ENCODE data around the gene AKT2. TPM values are rescaled to one million over a fixed set of nuclear protein-coding genes. Genes with fewer than 3 reads are reported as not detected.

Gene AKT2
- total and polyA plus RNA-seq, 2 of the 8 experiments (the other 6 are each of a cell fraction or from before 2014, with no cell fraction given) = 151 to 183 TPM

- H3K4me3 ChIP-seq (ENCODE audit: extremely low read depth in 1 of 4, insufficient read depth in 2 of 4, low read depth in 3 of 4, low read length in 4 of 4) = no peak overlapping the region
- no peaks in the 10 kb centered on the region; the same call in 1 of the 2 replicates for H3K23me2 ChIP-seq (ENCODE audit: low read depth, low read length)
- no peak overlapping the region for H2AK5ac ChIP-seq (ENCODE audit: low read depth, low read length)
- H2BK12ac ChIP-seq (ENCODE audit: low read depth, low read length) = no peak overlapping the region
- H4K8ac ChIP-seq (ENCODE audit: extremely low read depth, insufficient read depth, low read length) = no peak overlapping the region
- no peak overlapping the region for H3K18ac ChIP-seq (ENCODE audit: extremely low read depth, low read length)
- no peak overlapping the region for H3K9ac ChIP-seq (replicated peaks in 1 of 4; ENCODE audit: extremely low read depth in 1 of 4, low read depth in 3 of 4, low read length in 3 of 4)
- no peak overlapping the region for H3K4me2 ChIP-seq (ENCODE audit: insufficient read depth in 1 of 2, low read depth in 2 of 2, low read length in 2 of 2)
- H3K14ac ChIP-seq (ENCODE audit: insufficient read length) = no peak overlapping the region
- H2BK120ac ChIP-seq (replicated peaks; ENCODE audit: low read depth, low read length) = no peak overlapping the region
- 84% methylated on average over 8 of the region's 8 CpGs; no CpG with 5 or more reads in 1 of the 2 experiments for WGBS, 2 experiments (ENCODE audit: extremely low coverage in 1 of 2, insufficient coverage in 1 of 2, insufficient read length in 1 of 2, insufficient replicate concordance in 2 of 2, low coverage in 1 of 2, low lambda C conversion rate in 2 of 2, missing lambda C conversion rate in 1 of 2)
- H3K79me2 ChIP-seq (ENCODE audit: control insufficient read depth in 1 of 2, insufficient read depth in 2 of 2, low read length in 2 of 2) = peaks cover 0 to 5% of the 10 kb centered on the region in 2 experiments; a peak in 1 of 4 replicates
- no peak overlapping the region for H3K27ac ChIP-seq (ENCODE audit: low read depth, low read length)
- no peaks in the 10 kb centered on the region; the same call in 1 of the 2 replicates for H3K79me1 ChIP-seq (ENCODE audit: low read depth, low read length)
- H3K9me3 ChIP-seq (ENCODE audit: insufficient read depth in 2 of 2, low read depth in 1 of 2, low read length in 1 of 2) = no peaks in the 10 kb centered on the region
- H4K5ac ChIP-seq (ENCODE audit: insufficient read length, low read depth, low read length) = no peak overlapping the region
- no peak overlapping the region for H4K91ac ChIP-seq (replicated peaks; ENCODE audit: insufficient read length, low read length)
- ChIA-PET POLR2A (ENCODE audit: partially characterized antibody) (interaction anchor here (1.1 kb wide), 1 partner anchor 10 kb away, joined by 3 read pairs; no protein-coding TSS in a partner anchor), CTCF (ENCODE audit: partially characterized antibody) (interaction anchor here (1.4 to 2.4 kb wide), 2 partner anchors 8 to 10 kb away, joined by 3 to 8 read pairs; no protein-coding TSS in a partner anchor)
- H2BK20ac ChIP-seq (ENCODE audit: low read length) = no peak overlapping the region
- H2BK15ac ChIP-seq (ENCODE audit: low read length) = no peak overlapping the region
- H2BK5ac ChIP-seq (ENCODE audit: low read depth, low read length) = 0 out of 2 replicates have a peak overlapping the region, but pooled peaks have one; percentile 0
- H4K20me1 ChIP-seq (replicated peaks in 1 of 2; ENCODE audit: control insufficient read depth in 1 of 2, insufficient read depth in 2 of 2, low read length in 2 of 2) = peaks cover 0 to 11% of the 10 kb centered on the region in 2 experiments
- H3K23ac ChIP-seq (ENCODE audit: insufficient read length) = no peak overlapping the region
- no peak overlapping the region for H2AFZ ChIP-seq (ENCODE audit: low read length)
- no peak overlapping the region for H3K4ac ChIP-seq (replicated peaks; ENCODE audit: insufficient read length, low read depth, low read length)
- H3K36me3 ChIP-seq (ENCODE audit: control insufficient read depth in 2 of 4, insufficient read depth in 4 of 4, low read length in 3 of 4) = peaks cover 7 to 26% (median 13%) of the 10 kb centered on the region in 4 experiments; a peak in 5 of 8 replicates
- no peak overlapping the region for H3K56ac ChIP-seq (replicated peaks; ENCODE audit: insufficient read length, low read depth, low read length)
- H3K4me1 ChIP-seq (replicated peaks in 1 of 4; ENCODE audit: control insufficient read depth in 3 of 4, insufficient read depth in 4 of 4, low read length in 3 of 4) = peaks cover 0 to 6% (median 4%) of the 10 kb centered on the region in 4 experiments; a peak in 6 of 7 replicates
- TF ChIP-seq, protein P1, sequence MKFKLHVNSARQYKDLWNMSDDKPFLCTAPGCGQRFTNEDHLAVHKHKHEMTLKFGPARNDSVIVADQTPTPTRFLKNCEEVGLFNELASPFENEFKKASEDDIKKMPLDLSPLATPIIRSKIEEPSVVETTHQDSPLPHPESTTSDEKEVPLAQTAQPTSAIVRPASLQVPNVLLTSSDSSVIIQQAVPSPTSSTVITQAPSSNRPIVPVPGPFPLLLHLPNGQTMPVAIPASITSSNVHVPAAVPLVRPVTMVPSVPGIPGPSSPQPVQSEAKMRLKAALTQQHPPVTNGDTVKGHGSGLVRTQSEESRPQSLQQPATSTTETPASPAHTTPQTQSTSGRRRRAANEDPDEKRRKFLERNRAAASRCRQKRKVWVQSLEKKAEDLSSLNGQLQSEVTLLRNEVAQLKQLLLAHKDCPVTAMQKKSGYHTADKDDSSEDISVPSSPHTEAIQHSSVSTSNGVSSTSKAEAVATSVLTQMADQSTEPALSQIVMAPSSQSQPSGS (IDR thresholded peaks at IDR 0.05; ENCODE audit: low read length) = no peak
- TF ChIP-seq GABPA (IDR thresholded peaks at IDR 0.05; ENCODE audit: borderline replicate concordance, insufficient read depth, low read length) = no peak
- DNase-seq (ENCODE audit: low read depth in 1 of 2, low spot score in 2 of 2) (no peak), FAIRE-seq (no peak)
- no peaks in the 10 kb centered on the region for H3K27me3 ChIP-seq (replicated peaks in 1 of 4; ENCODE audit: control insufficient read depth in 3 of 4, extremely low read depth in 1 of 4, insufficient read depth in 3 of 4, low read length in 3 of 4)
These were observed 28.6 kb downstream of the AKT2 start for GRCh38 chr19:40256512-40256911.

Measured in H1 (cell line).